ENCODE data around the gene SPSB1. TPM values are rescaled to one million over a fixed set of nuclear protein-coding genes. Genes with fewer than 3 reads are reported as not detected.

The SPSB1 gene
- total and polyA plus RNA-seq, 2 donors from 2014 or later: 12.7 to 25.9 TPM

DNA sequence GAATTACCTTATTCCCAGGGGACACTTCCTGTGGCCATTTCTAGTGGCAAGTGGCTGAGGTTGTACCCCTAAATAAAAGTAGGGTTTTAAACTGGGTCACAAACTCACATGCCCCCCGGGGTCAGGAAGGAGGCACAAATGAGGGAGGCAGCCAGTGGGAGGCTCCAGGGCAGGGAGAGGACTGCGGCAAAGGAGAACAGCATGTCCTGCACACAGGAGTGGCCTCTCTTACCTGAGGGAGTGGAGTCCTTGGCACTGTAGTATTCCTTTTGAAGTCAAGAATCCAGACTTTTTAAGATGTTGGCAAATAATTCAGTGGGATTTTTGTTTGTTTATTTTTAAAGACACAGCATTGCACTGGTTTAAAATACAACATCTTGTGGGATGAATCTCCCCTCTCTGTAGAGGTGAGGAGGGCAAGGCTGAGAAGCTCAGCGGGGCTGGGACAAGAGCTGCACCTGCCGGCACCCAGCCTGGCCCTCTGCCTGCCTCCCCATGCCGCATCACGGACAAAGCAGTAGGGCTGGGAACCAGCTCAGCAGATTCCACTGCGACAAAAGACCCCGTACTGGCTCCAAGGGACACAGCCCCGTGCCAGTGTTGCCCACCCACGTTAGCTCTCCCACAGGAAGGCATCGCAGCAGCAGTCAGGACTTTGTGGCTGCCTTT, 22.2 kb downstream of the SPSB1 start:
- intact Hi-C loops (cut with DNase I): no loop called here
- FAIRE-seq: no peak
- H3K36me3 ChIP-seq (ENCODE audit: control insufficient read depth in 2 of 3, insufficient read depth in 3 of 3, low read length in 3 of 3): peaks cover 0 to 3% (median 0%) of the 10 kb centered on the region in 3 donors
- no peak for DNase-seq
- no peaks in the 10 kb centered on the region for H3K9me3 ChIP-seq (ENCODE audit: control insufficient read depth in 2 of 3, insufficient read depth in 1 of 3, low read length in 3 of 3)
- no peak overlapping the region for H3K9ac ChIP-seq (ENCODE audit: low read length in 3 of 3)
- TF ChIP-seq, protein P1, sequence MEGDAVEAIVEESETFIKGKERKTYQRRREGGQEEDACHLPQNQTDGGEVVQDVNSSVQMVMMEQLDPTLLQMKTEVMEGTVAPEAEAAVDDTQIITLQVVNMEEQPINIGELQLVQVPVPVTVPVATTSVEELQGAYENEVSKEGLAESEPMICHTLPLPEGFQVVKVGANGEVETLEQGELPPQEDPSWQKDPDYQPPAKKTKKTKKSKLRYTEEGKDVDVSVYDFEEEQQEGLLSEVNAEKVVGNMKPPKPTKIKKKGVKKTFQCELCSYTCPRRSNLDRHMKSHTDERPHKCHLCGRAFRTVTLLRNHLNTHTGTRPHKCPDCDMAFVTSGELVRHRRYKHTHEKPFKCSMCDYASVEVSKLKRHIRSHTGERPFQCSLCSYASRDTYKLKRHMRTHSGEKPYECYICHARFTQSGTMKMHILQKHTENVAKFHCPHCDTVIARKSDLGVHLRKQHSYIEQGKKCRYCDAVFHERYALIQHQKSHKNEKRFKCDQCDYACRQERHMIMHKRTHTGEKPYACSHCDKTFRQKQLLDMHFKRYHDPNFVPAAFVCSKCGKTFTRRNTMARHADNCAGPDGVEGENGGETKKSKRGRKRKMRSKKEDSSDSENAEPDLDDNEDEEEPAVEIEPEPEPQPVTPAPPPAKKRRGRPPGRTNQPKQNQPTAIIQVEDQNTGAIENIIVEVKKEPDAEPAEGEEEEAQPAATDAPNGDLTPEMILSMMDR (IDR thresholded peaks at IDR 0.05; ENCODE audit: borderline replicate concordance, extremely low read depth, insufficient read depth): no peak
- H3K27me3 ChIP-seq (ENCODE audit: control insufficient read depth, insufficient read depth, low read length): no peaks in the 10 kb centered on the region
- peaks cover 0 to 17% (median 0%) of the 10 kb centered on the region in 3 donors for H3K4me1 ChIP-seq (ENCODE audit: control insufficient read depth in 2 of 3, insufficient read depth in 2 of 3, low read depth in 1 of 3, low read length in 3 of 3)
- H3K4me3 ChIP-seq (ENCODE audit: low read length in 3 of 3): no peak overlapping the region
- no peak overlapping the region for H3K27ac ChIP-seq (ENCODE audit: low read depth in 2 of 2, low read length in 2 of 2)

DNA sequence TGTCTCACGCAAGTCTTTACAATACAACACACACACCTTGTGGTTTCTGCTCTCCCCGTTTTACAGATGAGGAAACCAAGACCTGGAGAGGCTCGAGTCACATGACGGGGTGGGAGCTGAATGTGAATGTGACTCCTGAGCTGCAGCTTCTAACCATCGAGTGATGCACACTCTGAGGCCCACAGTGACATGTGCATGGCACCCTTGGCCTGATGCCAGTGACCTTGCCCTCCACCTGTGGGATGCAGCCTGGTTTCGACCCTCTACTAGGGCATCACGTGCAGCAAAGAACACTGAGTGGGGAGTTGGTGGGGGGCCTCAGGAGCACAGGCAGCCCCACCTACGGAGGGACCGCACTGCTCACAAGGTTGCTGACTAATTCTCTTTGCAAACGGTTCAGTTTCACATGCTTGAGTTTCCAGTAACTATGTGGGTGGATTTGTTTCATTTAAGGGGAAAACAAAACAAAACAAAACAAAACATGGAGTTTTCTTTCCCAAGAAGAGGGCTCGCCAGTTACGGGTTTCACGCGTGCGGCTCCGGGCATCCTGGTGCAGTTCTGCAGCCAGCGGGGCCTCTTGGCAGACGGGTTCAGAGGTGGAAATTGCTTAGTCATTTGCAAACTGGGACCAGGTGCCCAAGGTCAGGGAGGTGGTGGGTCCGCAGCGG, 22.9 kb downstream of the SPSB1 start:
- Histone ChIP-seq H3K36me3 (ENCODE audit: control insufficient read depth in 2 of 3, insufficient read depth in 3 of 3, low read length in 3 of 3) (peaks cover 0 to 3% (median 0%) of the 10 kb centered on the region in 3 donors), H3K27ac (ENCODE audit: low read depth in 2 of 2, low read length in 2 of 2) (no peak overlapping the region), H3K27me3 (ENCODE audit: control insufficient read depth, insufficient read depth, low read length) (no peaks in the 10 kb centered on the region), H3K9ac (ENCODE audit: low read length in 3 of 3) (no peak overlapping the region), H3K9me3 (ENCODE audit: control insufficient read depth in 2 of 3, insufficient read depth in 1 of 3, low read length in 3 of 3) (no peaks in the 10 kb centered on the region), H3K4me3 (ENCODE audit: low read length in 3 of 3) (no peak overlapping the region), H3K4me1 (ENCODE audit: control insufficient read depth in 2 of 3, insufficient read depth in 2 of 3, low read depth in 1 of 3, low read length in 3 of 3) (peaks cover 0 to 20% (median 0%) of the 10 kb centered on the region in 3 donors)
- intact Hi-C loops (cut with DNase I): no loop called here
- FAIRE-seq (no peak), DNase-seq (peak in 1 of 5 donors; percentile 34)
- TF ChIP-seq, protein P1 (IDR thresholded peaks at IDR 0.05; ENCODE audit: borderline replicate concordance, extremely low read depth, insufficient read depth): no peak

DNA sequence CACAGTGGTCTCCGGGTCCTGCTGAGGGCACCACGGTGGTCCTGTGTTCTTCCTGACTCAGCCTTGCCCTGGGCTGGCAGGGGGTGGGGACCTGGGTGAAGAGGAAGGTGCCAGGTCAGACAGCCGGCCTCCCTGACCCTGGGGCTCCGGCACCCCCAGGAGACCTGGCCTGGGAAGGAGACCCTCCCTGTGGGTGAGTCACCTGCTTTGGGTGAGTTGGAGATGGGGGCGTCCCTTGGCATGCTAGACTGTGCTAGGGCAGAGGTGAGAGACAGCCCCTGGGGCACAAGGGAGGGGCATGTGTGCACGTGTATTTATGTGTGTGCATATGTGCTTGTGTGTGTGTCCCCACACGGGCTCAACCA, 23.4 kb downstream of the SPSB1 start:
- no peak for FAIRE-seq
- TF ChIP-seq, protein P1 (IDR thresholded peaks at IDR 0.05; ENCODE audit: borderline replicate concordance, extremely low read depth, insufficient read depth): no peak
- intact Hi-C loops (cut with DNase I): no loop called here
- Histone ChIP-seq H3K4me3 (ENCODE audit: low read length in 3 of 3) (no peak overlapping the region), H3K27ac (ENCODE audit: low read depth in 2 of 2, low read length in 2 of 2) (no peak overlapping the region), H3K36me3 (ENCODE audit: control insufficient read depth in 2 of 3, insufficient read depth in 3 of 3, low read length in 3 of 3) (peaks cover 0 to 3% (median 0%) of the 10 kb centered on the region in 3 donors), H3K27me3 (ENCODE audit: control insufficient read depth, insufficient read depth, low read length) (no peaks in the 10 kb centered on the region), H3K9ac (ENCODE audit: low read length in 3 of 3) (no peak overlapping the region), H3K4me1 (ENCODE audit: control insufficient read depth in 2 of 3, insufficient read depth in 2 of 3, low read depth in 1 of 3, low read length in 3 of 3) (peaks cover 0 to 21% (median 0%) of the 10 kb centered on the region in 3 donors), H3K9me3 (ENCODE audit: control insufficient read depth in 2 of 3, insufficient read depth in 1 of 3, low read length in 3 of 3) (no peaks in the 10 kb centered on the region)
- DNase-seq: no peak

Measured in kidney (tissue), 14 donors.